ENCODE measurements around the gene DPH6.
"Not testable (repeated sequence)": the region's sequence is repeated elsewhere in the genome, so short reads cannot be mapped to it uniquely, and the experiment has no call there.

GRCh38 chr15:35378454-35378853 is 167.5 kb downstream of the DPH6 start:
- TF ChIP-seq POLR2A (IDR thresholded peaks at IDR 0.05): not testable (repeated sequence)
- TF ChIP-seq, protein P1, sequence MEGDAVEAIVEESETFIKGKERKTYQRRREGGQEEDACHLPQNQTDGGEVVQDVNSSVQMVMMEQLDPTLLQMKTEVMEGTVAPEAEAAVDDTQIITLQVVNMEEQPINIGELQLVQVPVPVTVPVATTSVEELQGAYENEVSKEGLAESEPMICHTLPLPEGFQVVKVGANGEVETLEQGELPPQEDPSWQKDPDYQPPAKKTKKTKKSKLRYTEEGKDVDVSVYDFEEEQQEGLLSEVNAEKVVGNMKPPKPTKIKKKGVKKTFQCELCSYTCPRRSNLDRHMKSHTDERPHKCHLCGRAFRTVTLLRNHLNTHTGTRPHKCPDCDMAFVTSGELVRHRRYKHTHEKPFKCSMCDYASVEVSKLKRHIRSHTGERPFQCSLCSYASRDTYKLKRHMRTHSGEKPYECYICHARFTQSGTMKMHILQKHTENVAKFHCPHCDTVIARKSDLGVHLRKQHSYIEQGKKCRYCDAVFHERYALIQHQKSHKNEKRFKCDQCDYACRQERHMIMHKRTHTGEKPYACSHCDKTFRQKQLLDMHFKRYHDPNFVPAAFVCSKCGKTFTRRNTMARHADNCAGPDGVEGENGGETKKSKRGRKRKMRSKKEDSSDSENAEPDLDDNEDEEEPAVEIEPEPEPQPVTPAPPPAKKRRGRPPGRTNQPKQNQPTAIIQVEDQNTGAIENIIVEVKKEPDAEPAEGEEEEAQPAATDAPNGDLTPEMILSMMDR (IDR thresholded peaks at IDR 0.05): not testable (repeated sequence)
